ENCODE data around the gene CDH20. TPM values are rescaled to one million over a fixed set of nuclear protein-coding genes. Genes with fewer than 3 reads are reported as not detected.

Gene CDH20
- total and polyA plus RNA-seq, 2 of the 13 experiments (the other 11 are each of a cell fraction or from before 2014, with no cell fraction given), result not detected

DNA sequence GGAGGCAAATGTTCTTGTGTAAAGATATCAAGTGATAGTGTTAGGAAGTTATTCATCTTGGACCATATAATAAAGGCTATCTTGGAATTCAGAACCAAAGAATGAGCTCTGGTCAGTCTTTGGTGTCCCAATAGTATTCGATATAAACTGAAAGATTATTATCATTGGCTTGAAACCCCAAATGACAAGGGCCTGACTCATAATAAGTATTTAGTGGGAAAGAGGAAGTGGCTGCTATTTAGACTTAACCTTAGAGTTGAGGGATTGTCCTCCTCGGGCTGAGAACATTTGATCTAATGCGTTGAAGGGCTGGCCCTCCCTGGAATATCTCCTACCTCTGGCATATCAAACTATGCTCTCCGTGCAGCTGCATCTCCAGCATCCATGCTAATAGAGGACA lies 67.5 kb downstream of the CDH20 start (continued):
- TF ChIP-seq, protein P1, sequence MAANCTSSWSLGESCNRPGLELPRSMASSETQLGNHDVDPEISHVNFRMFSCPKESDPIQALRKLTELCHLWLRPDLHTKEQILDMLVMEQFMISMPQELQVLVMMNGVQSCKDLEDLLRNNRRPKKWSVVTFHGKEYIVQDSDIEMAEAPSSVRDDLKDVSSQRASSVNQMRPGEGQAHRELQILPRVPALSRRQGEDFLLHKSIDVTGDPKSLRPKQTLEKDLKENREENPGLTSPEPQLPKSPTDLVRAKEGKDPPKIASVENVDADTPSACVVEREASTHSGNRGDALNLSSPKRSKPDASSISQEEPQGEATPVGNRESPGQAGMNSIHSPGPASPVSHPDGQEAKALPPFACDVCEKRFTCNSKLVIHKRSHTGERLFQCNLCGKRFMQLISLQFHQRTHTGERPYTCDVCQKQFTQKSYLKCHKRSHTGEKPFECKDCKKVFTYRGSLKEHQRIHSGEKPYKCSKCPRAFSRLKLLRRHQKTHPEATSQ (CRISPR knock-in tag; IDR thresholded peaks at IDR 0.05; ENCODE audit: borderline replicate concordance), result no peak
- TF ChIP-seq ZBTB42 (CRISPR knock-in tag; IDR thresholded peaks at IDR 0.05) (no peak), YY1 (IDR thresholded peaks at IDR 0.05; ENCODE audit: insufficient read depth, insufficient replicate concordance, low read depth, low read length) (no peak), ZFP91 (CRISPR knock-in tag; IDR thresholded peaks at IDR 0.05; ENCODE audit: borderline replicate concordance) (no peak), ZBTB40 (IDR thresholded peaks at IDR 0.05) (no peak), ZBTB40 (CRISPR knock-in tag; IDR thresholded peaks at IDR 0.05) (no peak), TGIF2 (CRISPR knock-in tag; IDR thresholded peaks at IDR 0.05) (no peak)
- TF ChIP-seq, protein P2, sequence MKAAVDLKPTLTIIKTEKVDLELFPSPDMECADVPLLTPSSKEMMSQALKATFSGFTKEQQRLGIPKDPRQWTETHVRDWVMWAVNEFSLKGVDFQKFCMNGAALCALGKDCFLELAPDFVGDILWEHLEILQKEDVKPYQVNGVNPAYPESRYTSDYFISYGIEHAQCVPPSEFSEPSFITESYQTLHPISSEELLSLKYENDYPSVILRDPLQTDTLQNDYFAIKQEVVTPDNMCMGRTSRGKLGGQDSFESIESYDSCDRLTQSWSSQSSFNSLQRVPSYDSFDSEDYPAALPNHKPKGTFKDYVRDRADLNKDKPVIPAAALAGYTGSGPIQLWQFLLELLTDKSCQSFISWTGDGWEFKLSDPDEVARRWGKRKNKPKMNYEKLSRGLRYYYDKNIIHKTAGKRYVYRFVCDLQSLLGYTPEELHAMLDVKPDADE (CRISPR knock-in tag; IDR thresholded peaks at IDR 0.05), result no peak
- TF ChIP-seq, protein P3, sequence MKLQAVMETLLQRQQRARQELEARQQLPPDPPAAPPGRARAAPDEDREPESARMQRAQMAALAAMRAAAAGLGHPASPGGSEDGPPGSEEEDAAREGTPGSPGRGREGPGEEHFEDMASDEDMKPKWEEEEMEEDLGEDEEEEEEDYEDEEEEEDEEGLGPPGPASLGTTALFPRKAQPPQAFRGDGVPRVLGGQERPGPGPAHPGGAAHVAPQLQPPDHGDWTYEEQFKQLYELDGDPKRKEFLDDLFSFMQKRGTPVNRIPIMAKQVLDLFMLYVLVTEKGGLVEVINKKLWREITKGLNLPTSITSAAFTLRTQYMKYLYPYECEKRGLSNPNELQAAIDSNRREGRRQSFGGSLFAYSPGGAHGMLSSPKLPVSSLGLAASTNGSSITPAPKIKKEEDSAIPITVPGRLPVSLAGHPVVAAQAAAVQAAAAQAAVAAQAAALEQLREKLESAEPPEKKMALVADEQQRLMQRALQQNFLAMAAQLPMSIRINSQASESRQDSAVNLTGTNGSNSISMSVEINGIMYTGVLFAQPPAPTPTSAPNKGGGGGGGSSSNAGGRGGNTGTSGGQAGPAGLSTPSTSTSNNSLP (IDR thresholded peaks at IDR 0.05; ENCODE audit: low read depth, low read length), result no peak
